Thyroid gland (tissue), 4 donors: ENCODE results near the gene IFNA21.

ENCODE experiments used
- CTCF ChIP-seq, 6 experiments: fragments of 200-600 bp in 3 of 6; fragments of 450-650 bp in 3 of 6; sonication (generic) in 3 of 6; IDR thresholded peaks; one replicate each; pipeline ENCODE4 v1.5.1; 2016 to 2019; ENCODE audit warnings: antibody characterized with exemption in 6 of 6, mild to moderate bottlenecking in 2 of 6, inconsistent platforms in 1 of 6, moderate library complexity in 1 of 6
- POLR2A ChIP-seq, 2 donors: fragments of 450-650 bp; IDR thresholded peaks; one replicate each; pipeline ENCODE4 v1.6.1; 2017; ENCODE audit warnings: antibody characterized with exemption in 2 of 2, mild to moderate bottlenecking in 2 of 2, moderate library complexity in 1 of 2

- TF ChIP-seq CTCF (IDR thresholded peaks at IDR 0.05) (no peak), POLR2A (IDR thresholded peaks at IDR 0.05) (no peak)
These were observed 944 bp downstream of the IFNA21 start for GRCh38 chr9:21165516-21165915.
